A673 (cell line): Measurements from ENCODE around the gene AP2M1. TPM values are rescaled to one million over a fixed set of nuclear protein-coding genes. Genes with fewer than 3 reads are reported as not detected.

Experiments
- BruUV-seq: library from RNA; stranded (reverse); fragments of 400-500 nt; replicated peaks from 2 replicates; lab custom pipeline; 2021; lab: Mats Ljungman, UMichigan
- CTCF ChIA-PET: fragments of 300-600 bp; sonication (Branson Sonifier 250); formaldehyde crosslinking; loops from one replicate; lab custom pipeline; 2022; ENCODE audit warnings: antibody characterized with exemption; lab: Charles Lee
- POLR2A ChIA-PET: fragments of 300-600 bp; sonication (Branson Sonifier 250); formaldehyde crosslinking; loops from one replicate; lab custom pipeline; 2022; ENCODE audit warnings: antibody characterized with exemption; ENCODE audit not compliant: low non-redundant PET; lab: Charles Lee
- DNase-seq: peaks from one replicate; pipeline ENCODE4 v3.0.0-alpha.2; 2015; ENCODE audit warnings: low spot score
- H3K27ac ChIP-seq: fragments of 200-600 bp; sonication (generic); 2 replicates; pipeline ENCODE4 v1.5.1; 2016; ENCODE audit warnings: mixed run types, low read depth, mild to moderate bottlenecking, mixed read lengths, antibody characterized with exemption, low read length; ENCODE audit not compliant: poor library complexity, severe bottlenecking
- H3K27me3 ChIP-seq: fragments of 200-600 bp; sonication (generic); replicated peaks from 2 replicates; pipeline ENCODE4 v1.6.1; 2017; ENCODE audit warnings: mixed run types, low read depth, mild to moderate bottlenecking, mixed read lengths, antibody characterized with exemption, low read length; ENCODE audit not compliant: insufficient read depth, poor library complexity
- H3K36me3 ChIP-seq: fragments of 200-600 bp; sonication (generic); 2 replicates; pipeline ENCODE4 v1.6.1; 2016; ENCODE audit warnings: mixed run types, mild to moderate bottlenecking, mixed read lengths, antibody characterized with exemption, low read length; ENCODE audit not compliant: insufficient read depth, poor library complexity, severe bottlenecking
- H3K4me1 ChIP-seq: fragments of 200-600 bp; sonication (generic); 2 replicates; pipeline ENCODE4 v1.6.1; 2017; ENCODE audit warnings: mixed run types, mild to moderate bottlenecking, mixed read lengths, antibody characterized with exemption, low read length; ENCODE audit not compliant: insufficient read depth, poor library complexity, severe bottlenecking
- H3K4me3 ChIP-seq: fragments of 200-600 bp; sonication (generic); 2 replicates; pipeline ENCODE4 v1.5.1; 2016; ENCODE audit warnings: low read depth, mixed run types, mild to moderate bottlenecking, mixed read lengths, low read length; ENCODE audit not compliant: poor library complexity, severe bottlenecking
- H3K9me3 ChIP-seq: fragments of 200-600 bp; sonication (generic); 2 replicates; pipeline ENCODE4 v1.6.1; 2016; ENCODE audit warnings: mixed run types, low read depth, mild to moderate bottlenecking, mixed read lengths, antibody characterized with exemption, low read length; ENCODE audit not compliant: poor library complexity, severe bottlenecking
- CTCF ChIP-seq: fragments of 300-800, 200-600 bp; sonication (generic); conservative IDR thresholded peaks from 2 replicates; pipeline ENCODE4 v1.5.1; 2017; ENCODE audit warnings: low read depth, mild to moderate bottlenecking, antibody characterized with exemption, low read length, moderate library complexity, mixed read lengths
- EZH2 ChIP-seq: fragments of 200-600 bp; sonication (generic); IDR thresholded peaks from 2 replicates; pipeline ENCODE4 v1.6.1; 2017; ENCODE audit warnings: borderline replicate concordance, low read depth, mild to moderate bottlenecking, mixed read lengths, antibody characterized with exemption, low read length; ENCODE audit not compliant: poor library complexity, severe bottlenecking
- intact Hi-C: fragments of 100-400 bp; cut with micrococcal nuclease; formaldehyde crosslinking; loops from one replicate; pipeline ENCODE4 v1.10.0; 2022; ENCODE audit not compliant: unreplicated experiment
- total RNA-seq: library from RNA; stranded (reverse); gene quantifications from 2 replicates; pipeline ENCODE4 v1.2.3, GENCODE V29; 2021

Gene AP2M1
- total RNA-seq, 1 experiment from 2014 or later: 419 TPM

DNA sequence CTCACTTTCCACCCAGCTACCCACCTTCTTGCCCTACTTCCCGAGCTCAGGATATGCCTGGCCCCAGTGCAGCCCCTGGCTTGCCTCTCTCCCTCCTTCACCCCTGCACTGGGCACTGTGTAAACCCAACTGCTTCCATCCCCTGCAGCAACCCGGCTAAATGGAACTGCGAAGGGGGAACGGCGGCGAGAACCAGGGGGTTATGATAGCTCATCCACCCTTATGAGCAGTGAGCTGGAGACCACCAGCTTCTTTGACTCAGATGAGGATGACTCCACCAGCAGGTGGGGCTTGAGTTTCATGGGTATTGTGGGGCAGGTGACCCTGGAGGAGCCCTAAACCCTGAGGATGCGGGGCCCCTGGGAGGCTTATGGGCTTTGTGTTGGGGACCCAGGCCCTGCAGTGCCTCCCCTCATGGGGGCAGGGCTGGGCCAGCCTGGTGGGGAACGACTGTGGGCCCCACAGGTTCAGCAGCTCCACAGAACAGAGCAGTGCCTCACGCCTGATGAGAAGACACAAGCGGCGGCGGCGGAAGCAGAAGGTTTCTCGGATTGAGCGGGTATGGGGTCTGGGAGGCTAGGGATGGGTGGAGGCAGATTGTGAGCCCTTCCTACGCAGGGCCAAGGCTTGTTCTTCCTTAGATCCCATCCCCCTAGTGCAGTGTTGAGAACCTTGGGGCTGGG lies 9.9 kb upstream of the AP2M1 start:
- ChIA-PET POLR2A (no interaction called here), CTCF (no interaction called here)
- Histone ChIP-seq H3K36me3 (peaks cover 58% of the 10 kb centered on the region), H3K27ac (no peak overlapping the region), H3K4me3 (no peak overlapping the region), H3K27me3 (no peaks in the 10 kb centered on the region), H3K4me1 (no peaks in the 10 kb centered on the region), H3K9me3 (no peaks in the 10 kb centered on the region)
- no peak for TF ChIP-seq EZH2
- no peak for TF ChIP-seq CTCF
- no TSS peak for BruUV-seq
- no peak for DNase-seq
- intact Hi-C loops: no loop called here

DNA sequence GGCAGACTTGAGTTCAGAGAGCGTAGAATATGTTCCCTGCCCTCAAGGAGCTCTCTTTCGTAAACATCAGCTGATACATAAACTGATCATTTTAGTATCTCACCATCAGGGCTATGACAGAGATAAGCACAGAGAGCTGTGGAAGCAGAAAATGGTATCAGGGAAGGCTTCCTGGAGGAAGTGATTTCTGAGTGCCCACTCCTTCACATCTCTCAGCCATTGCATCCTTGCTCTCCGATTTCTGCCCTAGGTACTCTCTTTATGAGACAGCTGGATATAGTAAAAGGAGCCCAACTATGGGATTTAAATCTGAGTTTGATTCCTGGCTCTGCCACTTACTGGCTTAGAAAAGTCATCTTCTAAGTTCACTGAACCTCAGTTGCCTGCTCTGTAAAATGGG lies 9.1 kb upstream of the AP2M1 start:
- Histone ChIP-seq H3K36me3 (peaks cover 65% of the 10 kb centered on the region), H3K27me3 (no peaks in the 10 kb centered on the region), H3K4me1 (no peaks in the 10 kb centered on the region), H3K4me3 (no peak overlapping the region), H3K27ac (no peak overlapping the region), H3K9me3 (no peaks in the 10 kb centered on the region)
- TF ChIP-seq CTCF (no peak), EZH2 (no peak)
- ChIA-PET CTCF (no interaction called here), POLR2A (no interaction called here)
- no peak for DNase-seq
- intact Hi-C loops: no loop called here
- BruUV-seq: no TSS peak

DNA sequence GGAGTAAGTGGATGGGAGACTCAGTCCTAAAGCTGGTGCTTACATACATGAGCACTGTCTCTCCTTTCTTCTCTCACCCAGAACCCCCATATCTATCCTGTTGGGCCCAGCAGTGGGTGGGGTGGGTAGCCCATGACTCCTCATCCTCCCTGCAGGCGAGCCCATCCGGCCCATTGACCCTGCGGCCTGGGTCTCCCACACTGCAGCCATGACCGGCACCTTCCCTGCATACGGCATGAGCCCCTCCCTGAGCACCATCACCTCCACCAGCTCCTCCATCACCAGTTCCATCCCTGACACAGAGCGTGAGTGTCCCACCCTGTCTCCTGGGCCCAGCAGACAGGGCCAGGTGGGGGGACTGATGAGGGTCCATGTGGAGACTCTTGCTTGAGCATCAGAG lies 8.0 kb upstream of the AP2M1 start:
- BruUV-seq: no TSS peak
- POLR2A ChIA-PET: no interaction called here
- CTCF ChIA-PET: no interaction called here
- intact Hi-C loops: no loop called here
- DNase-seq: no peak
- TF ChIP-seq EZH2 (no peak), CTCF (no peak)
- Histone ChIP-seq H3K27me3 (no peaks in the 10 kb centered on the region), H3K4me3 (no peak overlapping the region), H3K4me1 (no peaks in the 10 kb centered on the region), H3K9me3 (no peaks in the 10 kb centered on the region), H3K36me3 (peaks cover 69% of the 10 kb centered on the region), H3K27ac (no peak overlapping the region)
